GM12878 (cell line): Measurements from ENCODE around the gene CLMP. TPM values are rescaled to one million over a fixed set of nuclear protein-coding genes. Genes with fewer than 3 reads are reported as not detected.

ENCODE experiments used
- ATAC-seq: fragments of 200-7000 bp; cut with Tn5 transposase; 3 replicates; pipeline ENCODE4 v1.9.1; 2020; ENCODE audit warnings: mild to moderate bottlenecking, moderate library complexity
- BruUV-seq: library from RNA; stranded (reverse); fragments of 400-500 nt; replicated peaks from 2 replicates; lab custom pipeline; 2021; lab: Mats Ljungman, UMichigan
- CTCF ChIA-PET: fragments of 300-600 bp; sonication (Branson Sonifier 250); formaldehyde crosslinking; extraction: SDS; loops from one replicate; lab custom pipeline; 2021; ENCODE audit warnings: inconsistent platforms; lab: Yijun Ruan, JAX
- POLR2A ChIA-PET: fragments of 350-600 bp; formaldehyde crosslinking; extraction: SDS; loops from one replicate; lab custom pipeline; 2021; ENCODE audit warnings: inconsistent platforms; lab: Charles Lee
- RAD21 ChIA-PET: fragments of 300-600 bp; sonication (Branson Sonifier 250); formaldehyde crosslinking; loops from one replicate; lab custom pipeline; 2023; ENCODE audit warnings: antibody characterized with exemption; ENCODE audit not compliant: unreplicated experiment; lab: Charles Lee
- SMC1A ChIA-PET: fragments of 300-600 bp; sonication (Branson Sonifier 250); formaldehyde crosslinking; loops from one replicate; lab custom pipeline; 2023; ENCODE audit not compliant: unreplicated experiment, uncharacterized antibody; lab: Charles Lee
- DNase-seq: peaks from one replicate; pipeline ENCODE4 v3.0.0-alpha.2; 2011; ENCODE audit warnings: low read depth, low spot score
- FAIRE-seq: peaks from 3 replicates; lab custom pipeline; 2011; peaks lifted over from hg19 to GRCh38; lab: Jason Lieb, UNC
- H2AFZ ChIP-seq: 2 replicates; pipeline ENCODE4 v1.6.0; 2011; ENCODE audit warnings: low read depth, low read length, control low read depth; ENCODE audit not compliant: control insufficient read depth
- H3K27ac ChIP-seq: 2 replicates; pipeline ENCODE4 v1.5.1; 2011; ENCODE audit warnings: control low read depth; ENCODE audit not compliant: control insufficient read depth, insufficient read depth
- H3K27me3 ChIP-seq, 2 experiments: replicated peaks in 1 of 2; 2 replicates each; pipeline versions ENCODE4 v1.6.0 to v1.6.1; 2011; ENCODE audit warnings: low read length in 1 of 2; ENCODE audit not compliant: control insufficient read depth in 2 of 2, insufficient read depth in 2 of 2
- H3K36me3 ChIP-seq, 2 experiments: 2 replicates each; pipeline ENCODE4 v1.5.1; 2011; ENCODE audit warnings: low read length in 1 of 2; ENCODE audit not compliant: control insufficient read depth in 2 of 2, insufficient read depth in 2 of 2
- H3K4me1 ChIP-seq: 2 replicates; pipeline ENCODE4 v1.6.1; 2011; ENCODE audit warnings: mild to moderate bottlenecking, low read length, moderate library complexity, mixed read lengths; ENCODE audit not compliant: control insufficient read depth, insufficient read depth
- H3K4me2 ChIP-seq: 2 replicates; pipeline ENCODE4 v1.6.0; 2011; ENCODE audit warnings: control low read depth; ENCODE audit not compliant: control insufficient read depth, insufficient read depth
- H3K4me3 ChIP-seq: fragments of 200-600 bp; sonication (generic); 2 replicates; pipeline ENCODE4 v1.5.1; 2016
- H3K79me2 ChIP-seq: 2 replicates; pipeline ENCODE4 v1.6.0; 2011; ENCODE audit warnings: low read length; ENCODE audit not compliant: control insufficient read depth, insufficient read depth
- H3K9ac ChIP-seq: 2 replicates; pipeline ENCODE4 v1.8.0; 2011; ENCODE audit warnings: low read length, control low read depth, mixed read lengths; ENCODE audit not compliant: control insufficient read depth, insufficient read depth
- H3K9me3 ChIP-seq: replicated peaks from 3 replicates; pipeline ENCODE4 v1.5.1; 2011; ENCODE audit warnings: mild to moderate bottlenecking, low read length; ENCODE audit not compliant: control insufficient read depth, insufficient read depth
- H4K20me1 ChIP-seq: 2 replicates; pipeline ENCODE4 v1.6.0; 2011; ENCODE audit not compliant: control insufficient read depth, insufficient read depth
- ATF2 ChIP-seq: IDR thresholded peaks from 2 replicates; pipeline ENCODE4 v1.6.1; 2012; ENCODE audit warnings: low read length, inconsistent platforms
- CUX1 ChIP-seq: IDR thresholded peaks from 2 replicates; pipeline ENCODE4 v1.6.1; 2012; ENCODE audit warnings: improper control_type of control experiment, low read depth, low read length; ENCODE audit not compliant: insufficient replicate concordance
- E2F8 ChIP-seq: fragments of 450-650 bp; IDR thresholded peaks from 2 replicates; pipeline ENCODE4 v1.6.1; 2018; ENCODE audit warnings: mild to moderate bottlenecking, low read depth, moderate library complexity; ENCODE audit not compliant: partially characterized antibody
- MAX ChIP-seq: IDR thresholded peaks from 2 replicates; pipeline ENCODE4 v1.6.1; 2012; ENCODE audit warnings: low read depth, low read length, improper control_type of control experiment
- NR2C1 ChIP-seq: fragments of 450-650 bp; IDR thresholded peaks from 2 replicates; pipeline ENCODE4 v1.6.1; 2017; ENCODE audit warnings: antibody characterized with exemption, mild to moderate bottlenecking, moderate library complexity
- PML ChIP-seq: IDR thresholded peaks from 2 replicates; pipeline ENCODE4 v1.6.1; 2012; ENCODE audit warnings: low read length, inconsistent platforms
- RBBP5 ChIP-seq: fragments of 200-600 bp; sonication (generic); conservative IDR thresholded peaks from 2 replicates; pipeline ENCODE4 v1.6.1; 2016
- RFX5 ChIP-seq: IDR thresholded peaks from 2 replicates; pipeline ENCODE4 v1.6.1; 2011; ENCODE audit warnings: low read depth, low read length, improper control_type of control experiment
- STAT1 ChIP-seq: fragments of 450-650 bp; conservative IDR thresholded peaks from 2 replicates; pipeline ENCODE4 v1.6.1; 2014; ENCODE audit warnings: antibody characterized with exemption, mild to moderate bottlenecking
- ZNF217 ChIP-seq: fragments of 450-650 bp; IDR thresholded peaks from 2 replicates; pipeline ENCODE4 v1.6.1; 2017; ENCODE audit warnings: antibody characterized with exemption, mild to moderate bottlenecking
- ZNF24 ChIP-seq: fragments of 450-650 bp; IDR thresholded peaks from 2 replicates; pipeline ENCODE4 v1.6.1; 2017; ENCODE audit warnings: antibody characterized with exemption, mild to moderate bottlenecking
- ZSCAN29 ChIP-seq: fragments of 450-650 bp; IDR thresholded peaks from 2 replicates; pipeline ENCODE4 v1.6.1; 2017; ENCODE audit warnings: mild to moderate bottlenecking, moderate library complexity
- WGBS: methylation state at CpG from one replicate; pipeline ENCODE4 v1.1.6; 2016; ENCODE audit warnings: low lambda C conversion rate; ENCODE audit not compliant: insufficient replicate concordance, insufficient coverage; ENCODE audit errors: missing lambda C conversion rate; 5-methylcytosine and 5-hydroxymethylcytosine counted together
- in situ Hi-C: fragments of 300-500 bp; cut with MboI; formaldehyde crosslinking; loops from 9 replicates; pipeline ENCODE4 v1.14.3; 2018; ENCODE audit warnings: mixed read lengths
- intact Hi-C: fragments of 100-400 bp; cut with micrococcal nuclease; formaldehyde crosslinking; loops from one replicate; pipeline ENCODE4 v1.14.2; 2022; ENCODE audit not compliant: unreplicated experiment
- polyA plus RNA-seq, 11 experiments: library from polyadenylated mRNA; depleted of rRNA in 4 of 11; unstranded in 6 of 11; stranded (reverse) in 5 of 11; fragments of >200 nt; fragmentation: Nextera tagmentation in 4 of 11; fragmentation: Illumina TruSeq in 1 of 11; extraction: Ambion mirVana in 4 of 11; extraction: Trizol in 1 of 11; gene quantifications; 1 replicate in 1 of 11; 2 replicates in 10 of 11; pipeline versions ENCODE4 v1.2.1 to v1.2.3, GENCODE V29; 2011 to 2016; ENCODE audit warnings: inconsistent platforms in 2 of 11, missing spikeins in 2 of 11, low read depth in 1 of 11
- total RNA-seq, 4 experiments: library from RNA; depleted of rRNA in 3 of 4; stranded (reverse); fragments of >200 nt in 3 of 4; fragmentation: Illumina TruSeq in 1 of 4; extraction: Trizol in 1 of 4; gene quantifications; 2 replicates each; pipeline versions ENCODE4 v1.2.1 to v1.2.3, GENCODE V29; 2013 to 2021

Gene CLMP
- total and polyA plus RNA-seq, 10 of the 15 experiments (the other 5 are each of a cell fraction or from before 2014, with no cell fraction given) = 0.01 to 0.71 (median 0.20) TPM; not detected in 4

- H4K20me1 ChIP-seq = no peaks in the 10 kb centered on the region
- in situ Hi-C loops = no loop called here
- intact Hi-C loops = no loop called here
- no peak overlapping the region for H3K4me3 ChIP-seq
- WGBS = 76% methylated on average over 7 of the region's 7 CpGs
- no peak overlapping the region for H3K27ac ChIP-seq
- no peak overlapping the region for H2AFZ ChIP-seq
- ChIA-PET SMC1A (interaction anchor here (1.0 to 1.9 kb wide), 3 partner anchors 13 to 19 kb away, joined by 4 to 7 read pairs (median 4); no protein-coding TSS in a partner anchor), POLR2A (no interaction called here)
- peaks cover 10% of the 10 kb centered on the region for H3K4me1 ChIP-seq
- H3K27me3 ChIP-seq = no peaks in the 10 kb centered on the region
- DNase-seq (no peak), ATAC-seq (no peak)
- H3K79me2 ChIP-seq = no peaks in the 10 kb centered on the region
- no peak overlapping the region for H3K4me2 ChIP-seq
- no peaks in the 10 kb centered on the region for H3K36me3 ChIP-seq
- TF ChIP-seq ZNF217 (no peak), ZSCAN29 (no peak), CUX1 (no peak), ATF2 (no peak), STAT1 (no peak), PML (no peak), MAX (no peak), NR2C1 (no peak), RBBP5 (no peak), ZNF24 (no peak), RFX5 (no peak), E2F8 (no peak)
- TF ChIP-seq, all 136 proteins: peak for 0
- no TSS peak for BruUV-seq
- ChIA-PET CTCF (interaction anchor here (0.7 to 1.6 kb wide), 2 partner anchors 28 to 30 kb away, joined by 3 to 6 read pairs; no protein-coding TSS in a partner anchor), RAD21 (no interaction called here)
- Histone ChIP-seq H3K9ac (no peak overlapping the region), H3K9me3 (peaks cover 2% of the 10 kb centered on the region; the same call in 2 of the 3 replicates)
- no peak for FAIRE-seq
Measured at GRCh38 chr11:123084454-123084853, 110.6 kb downstream of the CLMP start.
